Upper lobe of right lung (tissue), 1 donor: ENCODE results near the gene TLE4. TPM values are rescaled to one million over a fixed set of nuclear protein-coding genes. Genes with fewer than 3 reads are reported as not detected.

ENCODE experiments used
- ATAC-seq: fragments of 200-7000 bp; cut with Tn5 transposase; one replicate; pipeline ENCODE4 v1.9.1; 2020; ENCODE audit warnings: mild to moderate bottlenecking, moderate library complexity
- DNase-seq: peaks from one replicate; pipeline ENCODE4 v3.0.0-alpha.2; 2020
- H3K27ac ChIP-seq: fragments of 200-600 bp; one replicate; pipeline ENCODE4 v1.8.0; 2022
- H3K27me3 ChIP-seq: fragments of 200-600 bp; one replicate; pipeline ENCODE4 v1.8.0; 2022; ENCODE audit warnings: mild to moderate bottlenecking
- H3K36me3 ChIP-seq: fragments of 200-600 bp; one replicate; pipeline ENCODE4 v1.8.0; 2022
- H3K4me1 ChIP-seq: fragments of 200-600 bp; one replicate; pipeline ENCODE4 v1.8.0; 2022
- H3K4me3 ChIP-seq: fragments of 200-600 bp; one replicate; pipeline ENCODE4 v1.8.0; 2022; ENCODE audit warnings: mild to moderate bottlenecking
- H3K9me3 ChIP-seq: fragments of 200-600 bp; one replicate; pipeline ENCODE4 v1.8.0; 2022
- intact Hi-C: fragments of 100-400 bp; cut with DNase I; formaldehyde crosslinking; loops from one replicate; pipeline ENCODE4 v1.11.0; 2022
- total RNA-seq: library from RNA; stranded (reverse); fragmentation: NEBNext Ultra II Directional; extraction: Animal tissue kit (Norgen Biotek cat#: 25700); gene quantifications from one replicate; pipeline ENCODE4 v1.2.1, GENCODE V29; 2021
- TF ChIP-seq, protein P1 (sequence below): fragments of 200-600 bp; IDR thresholded peaks from one replicate; pipeline ENCODE4 v1.8.0; 2022; ENCODE audit warnings: antibody characterized with exemption
- donor health status: DM: no; HTN: yes; CAD: no; lungs with severe emphysema.

Gene TLE4
- total RNA-seq, 1 donor from 2014 or later, result 37.1 TPM

DNA sequence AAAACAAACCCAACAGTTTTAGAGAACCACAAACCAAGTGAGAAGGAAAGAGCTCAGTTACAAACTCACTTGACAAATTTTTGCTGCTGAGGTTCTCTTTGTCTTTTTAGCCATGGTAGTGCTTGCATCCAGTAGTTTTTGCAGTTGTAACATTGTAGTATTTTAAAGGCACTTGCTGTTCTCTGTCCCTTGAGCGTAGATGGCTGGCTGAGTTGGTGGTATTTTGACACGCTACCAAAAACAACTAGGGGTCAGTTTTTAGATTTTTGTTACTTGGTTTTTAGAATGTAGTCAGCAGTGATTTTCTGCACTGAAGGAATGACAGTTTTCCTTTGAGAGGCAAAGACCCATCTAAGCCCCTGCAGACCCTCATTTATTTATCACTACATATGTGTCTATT is 58.0 kb downstream of the TLE4 start:
- no peak overlapping the region for H3K27ac ChIP-seq
- no peaks in the 10 kb centered on the region for H3K27me3 ChIP-seq
- no peaks in the 10 kb centered on the region for H3K9me3 ChIP-seq
- ATAC-seq, result no peak
- H3K36me3 ChIP-seq, result no peaks in the 10 kb centered on the region
- TF ChIP-seq, protein P1, sequence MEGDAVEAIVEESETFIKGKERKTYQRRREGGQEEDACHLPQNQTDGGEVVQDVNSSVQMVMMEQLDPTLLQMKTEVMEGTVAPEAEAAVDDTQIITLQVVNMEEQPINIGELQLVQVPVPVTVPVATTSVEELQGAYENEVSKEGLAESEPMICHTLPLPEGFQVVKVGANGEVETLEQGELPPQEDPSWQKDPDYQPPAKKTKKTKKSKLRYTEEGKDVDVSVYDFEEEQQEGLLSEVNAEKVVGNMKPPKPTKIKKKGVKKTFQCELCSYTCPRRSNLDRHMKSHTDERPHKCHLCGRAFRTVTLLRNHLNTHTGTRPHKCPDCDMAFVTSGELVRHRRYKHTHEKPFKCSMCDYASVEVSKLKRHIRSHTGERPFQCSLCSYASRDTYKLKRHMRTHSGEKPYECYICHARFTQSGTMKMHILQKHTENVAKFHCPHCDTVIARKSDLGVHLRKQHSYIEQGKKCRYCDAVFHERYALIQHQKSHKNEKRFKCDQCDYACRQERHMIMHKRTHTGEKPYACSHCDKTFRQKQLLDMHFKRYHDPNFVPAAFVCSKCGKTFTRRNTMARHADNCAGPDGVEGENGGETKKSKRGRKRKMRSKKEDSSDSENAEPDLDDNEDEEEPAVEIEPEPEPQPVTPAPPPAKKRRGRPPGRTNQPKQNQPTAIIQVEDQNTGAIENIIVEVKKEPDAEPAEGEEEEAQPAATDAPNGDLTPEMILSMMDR, result no peak
- no peak overlapping the region for H3K4me3 ChIP-seq
- intact Hi-C loops, result no loop called here
- H3K4me1 ChIP-seq, result peaks cover 1% of the 10 kb centered on the region
- DNase-seq, result no peak

DNA sequence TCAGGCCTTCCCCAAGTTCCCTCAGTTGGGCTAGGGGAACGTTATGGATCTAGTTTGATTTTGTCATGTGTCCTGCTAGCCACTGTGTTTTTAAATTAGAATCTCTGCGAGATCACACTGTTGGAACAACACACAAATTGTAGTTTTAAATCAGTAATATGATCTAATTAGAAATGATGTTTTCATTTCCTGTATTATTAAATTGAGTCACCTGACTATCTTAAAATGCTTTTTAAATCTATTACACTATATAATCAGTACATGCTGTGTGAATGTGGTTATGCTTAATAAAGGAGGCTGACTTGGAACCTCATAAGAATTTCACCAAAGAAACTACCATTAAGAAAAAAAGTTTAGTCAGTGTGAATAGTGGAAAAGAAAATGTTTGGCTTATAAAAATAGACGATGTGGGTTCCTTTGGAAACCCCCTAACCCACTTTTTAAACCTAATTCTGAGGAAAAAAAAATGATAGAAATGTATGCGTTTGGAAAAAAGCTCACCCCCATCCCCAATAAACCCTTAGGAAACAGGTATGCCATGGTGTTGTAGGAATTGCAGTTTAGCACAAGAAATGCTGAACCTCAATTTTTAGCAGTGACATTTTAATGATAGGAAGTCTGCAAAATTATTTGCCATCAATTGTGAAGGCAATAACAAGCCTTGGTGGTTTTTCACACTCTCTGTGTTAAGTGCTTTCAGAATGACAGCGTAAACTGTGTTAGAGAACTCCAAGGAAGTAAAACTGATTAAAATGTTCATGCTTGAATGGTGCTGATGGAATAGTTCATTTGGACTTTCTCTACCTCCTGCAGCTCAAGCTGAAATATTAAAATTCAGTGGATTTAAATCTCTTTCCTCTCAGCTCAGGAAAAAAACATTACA is 59.0 kb downstream of the TLE4 start:
- no peaks in the 10 kb centered on the region for H3K9me3 ChIP-seq
- intact Hi-C loops, result no loop called here
- H3K27me3 ChIP-seq, result no peaks in the 10 kb centered on the region
- no peaks in the 10 kb centered on the region for H3K36me3 ChIP-seq
- no peaks in the 10 kb centered on the region for H3K4me1 ChIP-seq
- no peak overlapping the region for H3K27ac ChIP-seq
- DNase-seq (no peak), ATAC-seq (no peak)
- no peak overlapping the region for H3K4me3 ChIP-seq
- TF ChIP-seq, protein P1, result no peak

DNA sequence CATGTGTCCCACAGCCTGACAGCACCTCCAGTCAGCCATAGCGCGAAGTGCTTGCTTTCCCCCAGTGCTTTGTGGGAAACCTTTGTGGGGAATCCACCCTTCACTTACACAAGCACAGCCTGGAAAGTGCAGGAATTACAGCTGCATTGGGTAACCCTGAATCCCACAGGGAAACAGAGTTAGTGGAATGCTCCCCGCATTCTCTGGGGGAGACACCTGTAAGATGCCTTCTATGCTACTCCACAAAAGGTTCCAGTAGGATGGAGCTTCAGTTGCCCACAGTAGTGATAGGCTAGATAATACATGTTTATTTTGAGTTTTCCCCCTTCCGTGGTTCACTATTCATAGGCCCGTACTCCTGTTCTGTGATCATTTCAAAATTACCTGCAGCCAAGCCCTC is 60.3 kb downstream of the TLE4 start:
- no peak for ATAC-seq
- Histone ChIP-seq H3K4me3 (no peak overlapping the region), H3K4me1 (no peaks in the 10 kb centered on the region), H3K27ac (no peak overlapping the region), H3K36me3 (no peaks in the 10 kb centered on the region), H3K27me3 (no peaks in the 10 kb centered on the region), H3K9me3 (no peaks in the 10 kb centered on the region)
- TF ChIP-seq, protein P1, result no peak
- intact Hi-C loops, result no loop called here
- no peak for DNase-seq

DNA sequence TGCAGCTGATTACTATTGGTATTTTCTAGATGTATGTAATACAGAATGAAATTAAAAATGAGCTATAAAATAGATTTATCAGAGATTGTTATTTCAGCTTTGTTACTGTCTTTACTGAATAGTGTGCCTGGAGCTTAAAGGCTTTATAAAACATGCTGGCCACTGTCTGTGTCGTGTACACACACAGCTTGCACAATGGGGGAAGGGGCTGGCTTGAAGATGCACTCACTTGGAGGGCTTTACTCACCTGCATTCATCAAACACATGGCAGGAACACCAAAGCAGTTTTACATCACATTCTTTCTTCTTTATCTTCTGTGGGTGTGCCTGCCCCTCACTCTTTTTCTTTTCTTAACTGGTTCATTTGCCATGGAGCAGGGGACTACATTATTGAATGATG is 60.9 kb downstream of the TLE4 start:
- Histone ChIP-seq H3K4me1 (no peaks in the 10 kb centered on the region), H3K27me3 (no peaks in the 10 kb centered on the region), H3K4me3 (no peak overlapping the region), H3K9me3 (no peaks in the 10 kb centered on the region), H3K36me3 (no peaks in the 10 kb centered on the region), H3K27ac (no peak overlapping the region)
- DNase-seq (no peak), ATAC-seq (no peak)
- intact Hi-C loops, result no loop called here
- TF ChIP-seq, protein P1, result no peak

DNA sequence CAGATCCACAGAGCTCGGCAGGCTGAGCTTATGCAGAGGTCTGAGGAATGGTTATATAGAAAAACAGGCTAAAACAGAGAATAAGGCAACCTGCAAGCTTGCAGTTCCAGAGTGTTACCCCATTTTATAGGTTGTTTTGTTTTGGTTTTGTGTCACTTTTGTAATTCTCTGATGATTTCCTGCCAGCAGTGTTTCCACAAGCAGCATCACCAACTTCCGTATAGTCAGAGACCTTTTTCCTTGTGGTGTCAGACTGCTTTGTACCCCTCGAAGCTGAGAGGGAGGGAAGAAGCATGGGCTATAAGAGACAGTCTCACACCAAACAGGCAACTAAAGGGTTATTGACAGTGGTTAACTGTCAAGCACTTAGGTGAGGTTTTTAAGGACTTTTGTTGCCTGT is 61.8 kb downstream of the TLE4 start:
- Histone ChIP-seq H3K27me3 (no peaks in the 10 kb centered on the region), H3K4me3 (no peak overlapping the region), H3K4me1 (no peaks in the 10 kb centered on the region), H3K27ac (no peak overlapping the region), H3K36me3 (no peaks in the 10 kb centered on the region), H3K9me3 (no peaks in the 10 kb centered on the region)
- intact Hi-C loops, result no loop called here
- DNase-seq, result no peak
- ATAC-seq, result no peak
- TF ChIP-seq, protein P1, result no peak
